ENCODE measurements around the gene OR5H15. TPM values are rescaled to one million over a fixed set of nuclear protein-coding genes. Genes with fewer than 3 reads are reported as not detected.

The OR5H15 gene
- total RNA-seq, 1 donor from 2014 or later: not detected

Other genes starting within 250 kb of the OR5H15 start
- gene RIOX2, start 194.3 kb upstream of the OR5H15 start, total RNA-seq: 11.1 TPM
- not detected for gene GABRR3, start 131.4 kb upstream of the OR5H15 start, total RNA-seq
- gene OR5AC2, start 79.5 kb upstream of the OR5H15 start, total RNA-seq: not detected
- not detected for gene OR5H1, start 36.0 kb upstream of the OR5H15 start, total RNA-seq
- gene OR5H14, start 19.2 kb upstream of the OR5H15 start, total RNA-seq: not detected
- gene OR5H6, start 97.5 kb downstream of the OR5H15 start, total RNA-seq: not detected
- gene OR5H2, start 115.8 kb downstream of the OR5H15 start, total RNA-seq: not detected
- gene OR5K4, start 187.2 kb downstream of the OR5H15 start, total RNA-seq: not detected
- gene OR5K3, start 224.0 kb downstream of the OR5H15 start, total RNA-seq: not detected

Measured in left ventricle myocardium superior (tissue), 1 donor.